Neural cell (in vitro differentiated cells): ENCODE measurements around the gene PLCXD3. TPM values are rescaled to one million over a fixed set of nuclear protein-coding genes. Genes with fewer than 3 reads are reported as not detected.

ENCODE experiments used
- H2AFZ ChIP-seq: fragments of 200-600, 300-800 bp; sonication (generic), shearing (Covaris generic); 2 replicates; pipeline ENCODE4 v1.6.0; 2014; ENCODE audit warnings: low read depth, mild to moderate bottlenecking, antibody characterized with exemption, low read length, moderate library complexity
- H3F3A ChIP-seq: fragments of 200-600 bp; shearing (Covaris generic); 2 replicates; pipeline ENCODE4 v1.6.1; 2016; ENCODE audit warnings: mild to moderate bottlenecking, moderate library complexity, mixed read lengths, antibody characterized with exemption, low read length; ENCODE audit not compliant: insufficient read depth, poor library complexity, severe bottlenecking
- H3K27ac ChIP-seq: fragments of 200-600, 300-800 bp; sonication (generic), shearing (Covaris generic); 2 replicates; pipeline ENCODE4 v1.5.1; 2014; ENCODE audit warnings: mild to moderate bottlenecking, low read length, moderate library complexity
- H3K27me3 ChIP-seq: fragments of 300-800, 200-600 bp; sonication (generic), shearing (Covaris generic); 2 replicates; pipeline ENCODE4 v1.6.0; 2014; ENCODE audit warnings: mild to moderate bottlenecking, low read depth, low read length, moderate library complexity; ENCODE audit not compliant: insufficient read depth
- H3K36me3 ChIP-seq: fragments of 300-800, 200-600 bp; sonication (generic), shearing (Covaris generic); 2 replicates; pipeline ENCODE4 v1.5.1; 2014; ENCODE audit warnings: mild to moderate bottlenecking, antibody characterized with exemption, low read length, moderate library complexity; ENCODE audit not compliant: insufficient read depth
- H3K4me2 ChIP-seq: fragments of 300-800, 200-600 bp; sonication (generic), shearing (Covaris generic); 2 replicates; pipeline ENCODE4 v1.6.0; 2014; ENCODE audit warnings: mild to moderate bottlenecking, low read length
- H3K4me3 ChIP-seq: fragments of 300-800, 200-600 bp; sonication (generic), shearing (Covaris generic); 2 replicates; pipeline ENCODE4 v1.5.1; 2014; ENCODE audit warnings: mild to moderate bottlenecking, low read length, moderate library complexity
- H3K79me2 ChIP-seq: fragments of 200-600 bp; shearing (Covaris generic); replicated peaks from 2 replicates; pipeline ENCODE4 v1.6.0; 2014; ENCODE audit warnings: mild to moderate bottlenecking, low read length, moderate library complexity; ENCODE audit not compliant: insufficient read depth
- H3K9ac ChIP-seq: fragments of 300-800, 200-600 bp; sonication (generic), shearing (Covaris generic); 2 replicates; pipeline ENCODE4 v1.6.1; 2016; ENCODE audit warnings: mild to moderate bottlenecking, low read length, mixed read lengths
- H3K9me2 ChIP-seq: fragments of 200-600 bp; shearing (Covaris generic); 2 replicates; pipeline ENCODE4 v1.6.1; 2016; ENCODE audit warnings: mild to moderate bottlenecking, low read length, mixed read lengths; ENCODE audit not compliant: insufficient read depth
- H3K9me3 ChIP-seq: fragments of 200-600, 300-800 bp; sonication (generic), shearing (Covaris generic); 2 replicates; pipeline ENCODE4 v1.6.1; 2016; ENCODE audit warnings: mild to moderate bottlenecking, mixed run types, low read length, moderate library complexity, mixed read lengths
- H4K20me1 ChIP-seq: fragments of 200-600 bp; shearing (Covaris generic); 2 replicates; pipeline ENCODE4 v1.6.1; 2016; ENCODE audit warnings: mild to moderate bottlenecking, mixed run types; ENCODE audit not compliant: insufficient read depth
- EP300 ChIP-seq: fragments of 450-650 bp; conservative IDR thresholded peaks from 2 replicates; pipeline ENCODE4 v1.6.1; 2014; ENCODE audit warnings: antibody characterized with exemption, mild to moderate bottlenecking, moderate library complexity; ENCODE audit not compliant: poor library complexity, severe bottlenecking
- EZH2 ChIP-seq: fragments of 200-600, 300-800 bp; shearing (Covaris generic), sonication (generic); IDR thresholded peaks from 2 replicates; pipeline ENCODE4 v1.6.1; 2014; ENCODE audit warnings: antibody characterized with exemption, low read length, borderline replicate concordance, mild to moderate bottlenecking; ENCODE audit not compliant: insufficient read depth, poor library complexity, severe bottlenecking
- MXI1 ChIP-seq: fragments of 450-650 bp; conservative IDR thresholded peaks from 2 replicates; pipeline ENCODE4 v1.6.1; 2014; ENCODE audit warnings: antibody characterized with exemption, mild to moderate bottlenecking; ENCODE audit not compliant: poor library complexity, severe bottlenecking
- POLR2AphosphoS5 ChIP-seq: IDR thresholded peaks from 2 replicates; pipeline ENCODE4 v1.6.1; 2012
- RAD21 ChIP-seq: fragments of 450-650 bp; conservative IDR thresholded peaks from 2 replicates; pipeline ENCODE4 v1.6.1; 2014; ENCODE audit warnings: antibody characterized with exemption, mild to moderate bottlenecking, moderate library complexity
- SMC3 ChIP-seq: fragments of 450-650 bp; conservative IDR thresholded peaks from 2 replicates; pipeline ENCODE4 v1.6.1; 2014; ENCODE audit warnings: antibody characterized with exemption, mild to moderate bottlenecking, moderate library complexity; ENCODE audit not compliant: poor library complexity
- TAF1 ChIP-seq: IDR thresholded peaks from 2 replicates; pipeline ENCODE4 v1.6.1; 2012; ENCODE audit warnings: low read depth
- polyA plus RNA-seq: library from polyadenylated mRNA; depleted of rRNA; stranded (reverse); fragments of >200 nt; gene quantifications from 2 replicates; pipeline ENCODE4 v1.2.3, GENCODE V29; 2014
- TF ChIP-seq, protein P1 (sequence below): fragments of 450-650 bp; IDR thresholded peaks from 2 replicates; pipeline ENCODE4 v1.5.1; 2014; ENCODE audit warnings: antibody characterized with exemption, mild to moderate bottlenecking, moderate library complexity; ENCODE audit not compliant: poor library complexity, severe bottlenecking
- TF ChIP-seq, protein P2 (sequence below): IDR thresholded peaks from 2 replicates; pipeline ENCODE4 v1.6.1; 2012; ENCODE audit warnings: borderline replicate concordance

The PLCXD3 gene
- polyA plus RNA-seq, 1 donor from 2014 or later = 6.6 TPM

DNA sequence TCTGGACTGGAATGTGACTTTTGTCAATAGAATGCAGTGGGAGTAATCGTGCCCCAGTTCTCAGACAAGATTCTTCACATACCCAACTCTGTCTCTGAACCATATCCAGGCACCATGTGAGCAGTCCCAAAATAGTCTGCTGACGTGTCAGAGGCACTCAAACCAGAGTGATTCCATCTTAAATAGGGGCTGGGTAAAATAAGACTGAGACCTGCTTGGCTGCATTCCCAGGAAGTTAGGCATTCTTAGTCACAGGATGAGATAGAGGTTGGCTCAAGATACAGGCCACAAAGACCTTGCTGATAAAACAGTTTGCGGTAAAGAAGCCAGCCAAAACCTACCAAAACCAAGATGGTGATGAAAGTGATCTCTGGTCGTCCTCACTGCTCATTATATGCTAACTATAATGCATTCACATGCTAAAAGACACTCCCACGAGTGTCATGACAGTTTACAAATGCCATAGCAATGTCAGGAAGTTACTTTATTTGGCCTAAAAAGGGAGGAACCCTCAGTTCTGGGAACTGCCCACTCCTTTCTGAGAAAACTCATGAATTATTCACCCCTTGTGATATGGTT is 16.9 kb upstream of the PLCXD3 start:
- H3K9ac ChIP-seq = no peak overlapping the region
- no peak overlapping the region for H3K27ac ChIP-seq
- H2AFZ ChIP-seq = no peak overlapping the region
- no peak overlapping the region for H3K4me3 ChIP-seq
- H4K20me1 ChIP-seq = no peaks in the 10 kb centered on the region
- H3F3A ChIP-seq = no peaks in the 10 kb centered on the region
- no peaks in the 10 kb centered on the region for H3K27me3 ChIP-seq
- TF ChIP-seq EP300 (no peak), RAD21 (no peak), POLR2AphosphoS5 (no peak), SMC3 (no peak), EZH2 (no peak), TAF1 (no peak), MXI1 (no peak)
- TF ChIP-seq, protein P1, sequence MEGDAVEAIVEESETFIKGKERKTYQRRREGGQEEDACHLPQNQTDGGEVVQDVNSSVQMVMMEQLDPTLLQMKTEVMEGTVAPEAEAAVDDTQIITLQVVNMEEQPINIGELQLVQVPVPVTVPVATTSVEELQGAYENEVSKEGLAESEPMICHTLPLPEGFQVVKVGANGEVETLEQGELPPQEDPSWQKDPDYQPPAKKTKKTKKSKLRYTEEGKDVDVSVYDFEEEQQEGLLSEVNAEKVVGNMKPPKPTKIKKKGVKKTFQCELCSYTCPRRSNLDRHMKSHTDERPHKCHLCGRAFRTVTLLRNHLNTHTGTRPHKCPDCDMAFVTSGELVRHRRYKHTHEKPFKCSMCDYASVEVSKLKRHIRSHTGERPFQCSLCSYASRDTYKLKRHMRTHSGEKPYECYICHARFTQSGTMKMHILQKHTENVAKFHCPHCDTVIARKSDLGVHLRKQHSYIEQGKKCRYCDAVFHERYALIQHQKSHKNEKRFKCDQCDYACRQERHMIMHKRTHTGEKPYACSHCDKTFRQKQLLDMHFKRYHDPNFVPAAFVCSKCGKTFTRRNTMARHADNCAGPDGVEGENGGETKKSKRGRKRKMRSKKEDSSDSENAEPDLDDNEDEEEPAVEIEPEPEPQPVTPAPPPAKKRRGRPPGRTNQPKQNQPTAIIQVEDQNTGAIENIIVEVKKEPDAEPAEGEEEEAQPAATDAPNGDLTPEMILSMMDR = no peak
- TF ChIP-seq, protein P2, sequence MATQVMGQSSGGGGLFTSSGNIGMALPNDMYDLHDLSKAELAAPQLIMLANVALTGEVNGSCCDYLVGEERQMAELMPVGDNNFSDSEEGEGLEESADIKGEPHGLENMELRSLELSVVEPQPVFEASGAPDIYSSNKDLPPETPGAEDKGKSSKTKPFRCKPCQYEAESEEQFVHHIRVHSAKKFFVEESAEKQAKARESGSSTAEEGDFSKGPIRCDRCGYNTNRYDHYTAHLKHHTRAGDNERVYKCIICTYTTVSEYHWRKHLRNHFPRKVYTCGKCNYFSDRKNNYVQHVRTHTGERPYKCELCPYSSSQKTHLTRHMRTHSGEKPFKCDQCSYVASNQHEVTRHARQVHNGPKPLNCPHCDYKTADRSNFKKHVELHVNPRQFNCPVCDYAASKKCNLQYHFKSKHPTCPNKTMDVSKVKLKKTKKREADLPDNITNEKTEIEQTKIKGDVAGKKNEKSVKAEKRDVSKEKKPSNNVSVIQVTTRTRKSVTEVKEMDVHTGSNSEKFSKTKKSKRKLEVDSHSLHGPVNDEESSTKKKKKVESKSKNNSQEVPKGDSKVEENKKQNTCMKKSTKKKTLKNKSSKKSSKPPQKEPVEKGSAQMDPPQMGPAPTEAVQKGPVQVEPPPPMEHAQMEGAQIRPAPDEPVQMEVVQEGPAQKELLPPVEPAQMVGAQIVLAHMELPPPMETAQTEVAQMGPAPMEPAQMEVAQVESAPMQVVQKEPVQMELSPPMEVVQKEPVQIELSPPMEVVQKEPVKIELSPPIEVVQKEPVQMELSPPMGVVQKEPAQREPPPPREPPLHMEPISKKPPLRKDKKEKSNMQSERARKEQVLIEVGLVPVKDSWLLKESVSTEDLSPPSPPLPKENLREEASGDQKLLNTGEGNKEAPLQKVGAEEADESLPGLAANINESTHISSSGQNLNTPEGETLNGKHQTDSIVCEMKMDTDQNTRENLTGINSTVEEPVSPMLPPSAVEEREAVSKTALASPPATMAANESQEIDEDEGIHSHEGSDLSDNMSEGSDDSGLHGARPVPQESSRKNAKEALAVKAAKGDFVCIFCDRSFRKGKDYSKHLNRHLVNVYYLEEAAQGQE = no peak
- H3K9me3 ChIP-seq = no peaks in the 10 kb centered on the region
- H3K9me2 ChIP-seq = no peaks in the 10 kb centered on the region
- no peaks in the 10 kb centered on the region for H3K36me3 ChIP-seq
- H3K4me2 ChIP-seq = no peak overlapping the region
- no peaks in the 10 kb centered on the region for H3K79me2 ChIP-seq

DNA sequence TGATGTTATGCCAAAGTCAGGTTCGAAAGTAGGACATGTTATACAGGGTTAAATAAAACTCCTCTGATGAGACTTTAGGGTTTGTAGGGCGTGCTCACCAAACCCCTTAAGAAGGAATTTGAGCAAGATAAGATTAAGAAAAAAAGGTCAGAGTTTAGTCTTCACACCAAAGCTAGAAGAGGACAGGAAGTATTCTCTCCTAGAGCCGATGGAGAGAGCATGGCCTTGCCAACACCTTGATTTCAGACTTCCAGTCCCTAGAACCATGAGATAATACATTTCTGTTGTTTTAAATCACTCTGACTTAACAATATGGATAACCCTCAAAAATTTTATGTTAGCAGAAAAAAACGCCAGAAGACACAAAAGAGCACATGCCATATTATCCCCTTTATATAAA is 16.3 kb upstream of the PLCXD3 start:
- Histone ChIP-seq H3K27ac (no peak overlapping the region), H4K20me1 (no peaks in the 10 kb centered on the region), H3K27me3 (no peaks in the 10 kb centered on the region), H3K4me2 (no peak overlapping the region), H3K9me3 (no peaks in the 10 kb centered on the region), H3F3A (no peaks in the 10 kb centered on the region), H3K9me2 (no peaks in the 10 kb centered on the region), H3K9ac (no peak overlapping the region), H3K36me3 (no peaks in the 10 kb centered on the region), H2AFZ (no peak overlapping the region), H3K79me2 (no peaks in the 10 kb centered on the region), H3K4me3 (no peak overlapping the region)
- TF ChIP-seq RAD21 = no peak
- no peak for TF ChIP-seq POLR2AphosphoS5
- no peak for TF ChIP-seq TAF1
- TF ChIP-seq, protein P1 = no peak
- TF ChIP-seq EP300 = no peak
- TF ChIP-seq, protein P2 = no peak
- TF ChIP-seq MXI1 = no peak
- no peak for TF ChIP-seq EZH2
- no peak for TF ChIP-seq SMC3
